ENCODE measurements around the gene SLIT1.

Gene SLIT1

DNA sequence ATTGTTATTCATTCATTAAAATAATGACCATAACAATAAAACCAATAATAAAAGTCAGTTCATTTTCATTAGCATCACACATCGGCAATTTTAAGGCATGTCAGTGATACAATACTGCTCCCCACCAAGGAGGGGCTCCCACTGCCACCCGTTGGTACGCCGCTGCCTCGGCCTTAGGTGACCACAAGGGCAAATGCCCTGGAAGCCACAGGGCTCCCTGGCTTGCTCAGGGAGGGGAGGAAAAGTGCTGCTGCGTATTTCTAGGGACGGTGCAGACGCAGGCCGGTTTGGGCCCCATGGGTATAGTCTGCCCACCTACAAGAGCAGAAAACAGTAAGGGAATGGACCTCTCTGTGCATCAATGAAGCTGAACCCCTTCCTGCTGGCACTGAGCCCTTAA is 85.1 kb downstream of the SLIT1 start:
- H3K36me3 ChIP-seq (ENCODE audit: control insufficient read depth, insufficient read depth, low read length) = no peaks in the 10 kb centered on the region
- no peak overlapping the region for H3K4me3 ChIP-seq (ENCODE audit: low read depth, low read length)
- no peaks in the 10 kb centered on the region for H3K9me3 ChIP-seq (ENCODE audit: control insufficient read depth, low read length)
- TF ChIP-seq, protein P1, sequence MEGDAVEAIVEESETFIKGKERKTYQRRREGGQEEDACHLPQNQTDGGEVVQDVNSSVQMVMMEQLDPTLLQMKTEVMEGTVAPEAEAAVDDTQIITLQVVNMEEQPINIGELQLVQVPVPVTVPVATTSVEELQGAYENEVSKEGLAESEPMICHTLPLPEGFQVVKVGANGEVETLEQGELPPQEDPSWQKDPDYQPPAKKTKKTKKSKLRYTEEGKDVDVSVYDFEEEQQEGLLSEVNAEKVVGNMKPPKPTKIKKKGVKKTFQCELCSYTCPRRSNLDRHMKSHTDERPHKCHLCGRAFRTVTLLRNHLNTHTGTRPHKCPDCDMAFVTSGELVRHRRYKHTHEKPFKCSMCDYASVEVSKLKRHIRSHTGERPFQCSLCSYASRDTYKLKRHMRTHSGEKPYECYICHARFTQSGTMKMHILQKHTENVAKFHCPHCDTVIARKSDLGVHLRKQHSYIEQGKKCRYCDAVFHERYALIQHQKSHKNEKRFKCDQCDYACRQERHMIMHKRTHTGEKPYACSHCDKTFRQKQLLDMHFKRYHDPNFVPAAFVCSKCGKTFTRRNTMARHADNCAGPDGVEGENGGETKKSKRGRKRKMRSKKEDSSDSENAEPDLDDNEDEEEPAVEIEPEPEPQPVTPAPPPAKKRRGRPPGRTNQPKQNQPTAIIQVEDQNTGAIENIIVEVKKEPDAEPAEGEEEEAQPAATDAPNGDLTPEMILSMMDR (IDR thresholded peaks at IDR 0.05) = no peak
- no peak overlapping the region for H3K4me2 ChIP-seq (ENCODE audit: low read length)
- H2AFZ ChIP-seq = no peak overlapping the region
- no peaks in the 10 kb centered on the region for H3K4me1 ChIP-seq
- H3K9ac ChIP-seq = no peak overlapping the region
- H3K27me3 ChIP-seq (ENCODE audit: control insufficient read depth, insufficient read depth, low read length) = no peaks in the 10 kb centered on the region
- H3K27ac ChIP-seq = no peak overlapping the region
- H3K79me2 ChIP-seq = no peaks in the 10 kb centered on the region

DNA sequence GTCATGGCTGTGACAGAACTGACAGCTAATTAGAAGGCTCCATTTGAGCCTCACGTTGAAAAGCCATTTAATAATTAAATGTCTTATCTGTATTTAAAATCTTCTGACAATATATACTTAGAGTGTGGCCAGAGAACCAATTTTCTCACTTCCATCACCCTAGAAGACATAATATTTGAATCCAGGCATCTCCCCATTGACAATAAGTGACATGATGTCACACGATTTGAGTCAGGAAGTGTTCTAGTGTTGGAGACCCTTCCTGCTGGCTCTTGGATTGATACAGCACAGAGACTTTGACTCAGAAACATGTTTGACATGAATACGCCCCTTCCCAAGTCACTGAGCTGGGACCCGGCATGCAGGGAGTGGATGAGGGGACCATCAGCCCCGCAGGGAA is 85.9 kb downstream of the SLIT1 start:
- H3K9me3 ChIP-seq (ENCODE audit: control insufficient read depth, low read length) = no peaks in the 10 kb centered on the region
- TF ChIP-seq, protein P1 (IDR thresholded peaks at IDR 0.05) = no peak
- no peaks in the 10 kb centered on the region for H3K79me2 ChIP-seq

DNA sequence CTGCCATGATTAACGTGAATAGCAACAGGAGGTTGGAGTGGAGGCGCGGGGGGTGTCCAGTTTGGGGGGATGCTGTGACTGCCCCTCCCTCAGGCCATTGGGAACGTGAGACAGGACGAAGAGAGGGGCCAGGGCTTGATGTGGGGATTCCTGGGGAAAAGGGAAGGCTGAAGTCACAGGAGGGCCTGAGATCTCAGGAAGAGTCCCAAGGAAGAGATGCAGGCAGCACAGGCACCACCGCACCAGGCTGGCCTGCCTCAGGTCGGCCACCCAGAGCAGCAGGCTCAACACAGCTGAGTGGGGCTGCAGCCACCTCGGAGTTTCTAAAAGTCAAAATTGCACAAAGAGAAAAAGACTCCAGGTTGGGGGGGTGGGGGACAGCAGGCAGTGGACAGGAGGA is 86.7 kb downstream of the SLIT1 start:
- Histone ChIP-seq H3K4me3 (ENCODE audit: low read depth, low read length) (no peak overlapping the region), H3K27ac (no peak overlapping the region), H3K9ac (no peak overlapping the region), H2AFZ (no peak overlapping the region), H3K36me3 (ENCODE audit: control insufficient read depth, insufficient read depth, low read length) (no peaks in the 10 kb centered on the region), H3K4me1 (no peaks in the 10 kb centered on the region), H3K9me3 (ENCODE audit: control insufficient read depth, low read length) (no peaks in the 10 kb centered on the region), H3K79me2 (no peaks in the 10 kb centered on the region), H3K27me3 (ENCODE audit: control insufficient read depth, insufficient read depth, low read length) (no peaks in the 10 kb centered on the region), H3K4me2 (ENCODE audit: low read length) (no peak overlapping the region)
- TF ChIP-seq, protein P1 (IDR thresholded peaks at IDR 0.05) = no peak

More for the DNA sequence above, 85.9 kb downstream of the SLIT1 start:
- H3K27me3 ChIP-seq (ENCODE audit: control insufficient read depth, insufficient read depth, low read length) = no peaks in the 10 kb centered on the region
- no peaks in the 10 kb centered on the region for H3K4me1 ChIP-seq
- H3K36me3 ChIP-seq (ENCODE audit: control insufficient read depth, insufficient read depth, low read length) = no peaks in the 10 kb centered on the region
- H3K9ac ChIP-seq = no peak overlapping the region
- H3K4me3 ChIP-seq (ENCODE audit: low read depth, low read length) = no peak overlapping the region
- no peak overlapping the region for H3K27ac ChIP-seq
- no peak overlapping the region for H2AFZ ChIP-seq
- H3K4me2 ChIP-seq (ENCODE audit: low read length) = no peak overlapping the region

DNA sequence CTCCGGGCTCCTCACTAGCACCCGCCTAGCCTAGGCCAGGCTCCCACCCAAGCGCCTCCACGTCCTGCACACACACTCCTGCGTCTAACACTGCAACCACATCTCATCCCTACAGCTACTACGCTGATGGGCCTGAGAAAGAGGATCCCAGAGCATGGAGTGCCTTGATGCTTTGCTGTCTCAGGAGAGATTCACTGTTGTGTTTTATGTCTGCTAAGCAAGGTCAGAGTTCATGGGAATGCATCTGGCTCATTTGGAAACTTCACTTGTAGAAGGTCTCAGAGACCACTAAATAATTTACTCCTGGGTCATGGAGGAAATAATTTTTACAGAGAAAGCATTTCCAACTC is 88.7 kb downstream of the SLIT1 start:
- TF ChIP-seq, protein P1 (IDR thresholded peaks at IDR 0.05) = no peak
- H3K79me2 ChIP-seq = no peaks in the 10 kb centered on the region
- no peaks in the 10 kb centered on the region for H3K36me3 ChIP-seq (ENCODE audit: control insufficient read depth, insufficient read depth, low read length)
- no peaks in the 10 kb centered on the region for H3K4me1 ChIP-seq
- no peak overlapping the region for H3K27ac ChIP-seq
- no peak overlapping the region for H3K9ac ChIP-seq
- no peaks in the 10 kb centered on the region for H3K27me3 ChIP-seq (ENCODE audit: control insufficient read depth, insufficient read depth, low read length)
- H2AFZ ChIP-seq = no peak overlapping the region
- no peak overlapping the region for H3K4me3 ChIP-seq (ENCODE audit: low read depth, low read length)
- H3K9me3 ChIP-seq (ENCODE audit: control insufficient read depth, low read length) = no peaks in the 10 kb centered on the region
- H3K4me2 ChIP-seq (ENCODE audit: low read length) = no peak overlapping the region

DNA sequence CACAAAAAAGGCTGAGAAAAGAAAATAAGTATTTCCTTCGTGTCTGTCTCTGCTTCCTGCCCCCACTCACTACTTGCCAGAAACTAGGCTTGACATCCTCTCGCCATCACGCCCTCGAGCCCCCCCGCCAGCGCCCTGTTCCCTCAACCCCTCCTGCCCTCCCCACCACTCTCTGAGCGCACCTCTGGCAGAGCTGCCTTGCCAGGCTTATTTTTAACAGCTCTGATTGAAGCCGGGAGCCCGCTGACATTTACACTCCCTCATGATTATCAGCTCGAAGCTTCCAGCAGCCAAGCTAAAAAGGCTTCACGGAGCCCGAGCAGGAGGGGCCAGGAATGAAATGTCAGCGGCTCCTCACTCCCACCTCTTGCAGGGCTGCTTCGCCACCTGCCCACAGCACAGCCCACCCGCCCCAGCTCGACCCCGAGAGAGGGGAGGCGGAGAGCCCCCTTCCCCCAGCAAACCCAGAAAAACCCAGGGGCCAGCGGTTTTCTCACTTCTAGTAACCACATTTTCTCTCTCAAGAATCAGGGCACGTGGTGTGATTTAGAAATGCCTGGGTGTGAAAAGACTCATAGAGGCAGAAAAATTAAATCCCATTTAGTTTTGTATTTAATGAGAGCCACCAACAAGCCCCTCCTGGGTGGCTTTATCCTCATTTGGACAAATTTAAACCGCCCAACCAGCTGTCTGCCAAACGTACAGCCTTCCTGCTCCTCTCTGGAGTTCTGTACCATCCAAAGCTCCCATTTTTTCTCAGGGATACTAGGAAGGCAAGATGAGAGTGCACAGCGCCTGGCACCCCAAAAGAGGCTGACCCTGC is 89.3 kb downstream of the SLIT1 start:
- no peak overlapping the region for H3K4me2 ChIP-seq (ENCODE audit: low read length)
- H2AFZ ChIP-seq = peak overlapping the region; percentile 36
- H3K79me2 ChIP-seq = no peaks in the 10 kb centered on the region
- H3K4me1 ChIP-seq = no peaks in the 10 kb centered on the region
- TF ChIP-seq, protein P1 (IDR thresholded peaks at IDR 0.05) = no peak
- H3K9me3 ChIP-seq (ENCODE audit: control insufficient read depth, low read length) = no peaks in the 10 kb centered on the region
- no peak overlapping the region for H3K27ac ChIP-seq
- no peaks in the 10 kb centered on the region for H3K27me3 ChIP-seq (ENCODE audit: control insufficient read depth, insufficient read depth, low read length)
- no peak overlapping the region for H3K9ac ChIP-seq
- no peak overlapping the region for H3K4me3 ChIP-seq (ENCODE audit: low read depth, low read length)
- no peaks in the 10 kb centered on the region for H3K36me3 ChIP-seq (ENCODE audit: control insufficient read depth, insufficient read depth, low read length)
